ENCODE results near the gene FAF2.
"Not testable (repeated sequence)": the region's sequence is repeated elsewhere in the genome, so short reads cannot be mapped to it uniquely, and the experiment has no call there.

Gene FAF2

DNA sequence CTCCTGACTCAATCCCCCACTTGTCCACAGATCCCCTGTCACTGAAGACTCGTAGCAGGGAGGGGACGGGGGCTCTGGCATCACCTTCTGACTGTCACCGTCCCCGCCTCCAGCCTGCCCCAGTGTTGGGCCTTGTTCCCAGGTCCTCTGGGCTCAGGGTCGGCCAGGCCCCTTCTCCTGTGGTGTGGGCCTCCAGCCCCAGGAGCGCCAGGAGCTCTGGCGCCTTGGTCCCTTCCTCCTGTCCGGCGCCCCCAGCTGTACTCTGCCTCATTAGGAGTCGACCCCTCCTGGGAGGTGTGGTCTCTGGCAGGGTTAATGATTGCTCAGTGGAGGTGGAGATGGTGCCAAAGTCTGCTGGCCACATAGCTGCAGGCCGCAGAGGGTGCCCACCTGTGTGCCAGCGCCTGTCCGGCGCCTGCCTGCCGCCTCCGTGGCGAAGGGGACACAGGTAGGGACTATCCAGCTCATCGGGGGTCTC lies 100.8 kb downstream of the FAF2 start, which contains the start of gene CDHR2:
CDHR2 (plus strand) TSS at position 376 of the 478 bp plus-strand sequence. CDS start 16,011 bp downstream, outside the sequence.
- no peak for DNase-seq

DNA sequence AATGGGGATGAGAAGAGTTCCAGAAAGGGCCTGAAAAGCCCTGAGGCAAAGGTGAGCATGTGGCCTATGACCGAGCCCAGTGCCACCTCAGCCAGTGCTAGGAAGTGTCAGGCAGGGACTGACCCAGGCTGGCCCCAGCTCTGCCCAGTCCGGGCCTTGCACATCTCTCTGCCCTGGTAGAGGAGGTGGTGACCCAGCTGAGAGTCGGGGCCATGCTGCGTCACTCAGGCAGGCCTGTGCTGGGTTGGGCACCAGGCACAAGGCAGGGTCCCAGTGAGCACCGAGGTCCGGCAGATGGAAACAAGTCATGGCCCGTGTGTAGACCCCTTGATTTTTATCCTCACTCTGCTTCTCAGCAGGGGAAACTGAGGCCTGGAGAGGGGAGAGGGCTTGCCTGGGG lies 101.7 kb downstream of the FAF2 start:
- no peak for DNase-seq

DNA sequence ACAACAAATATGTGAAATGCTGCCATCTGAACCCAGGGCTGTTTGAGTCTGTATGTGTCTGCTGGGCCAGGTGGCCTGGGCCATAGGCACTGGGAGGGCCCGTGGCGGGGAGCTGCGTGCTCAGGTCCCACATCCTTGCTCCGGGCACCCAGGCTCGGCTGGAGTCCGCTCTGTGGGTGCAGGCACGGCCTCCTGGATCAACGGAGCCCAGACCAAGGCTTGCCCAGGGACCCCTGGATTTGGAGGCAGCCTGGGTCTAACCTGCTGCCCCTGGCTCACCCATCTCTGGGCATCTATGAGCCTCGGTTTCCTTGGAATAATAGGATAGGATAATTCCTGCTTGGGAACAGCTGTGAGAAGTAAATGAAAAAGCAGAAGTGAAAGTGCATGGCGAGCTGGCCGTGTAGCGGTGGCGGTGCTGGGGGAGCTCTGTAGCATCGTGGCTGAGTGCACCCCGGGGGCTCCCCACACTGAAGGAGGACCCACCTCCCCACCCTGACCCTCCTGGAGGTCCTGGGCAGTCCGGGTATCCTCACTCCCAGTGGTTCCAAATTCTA lies 102.2 kb downstream of the FAF2 start:
- DNase-seq, result no peak

DNA sequence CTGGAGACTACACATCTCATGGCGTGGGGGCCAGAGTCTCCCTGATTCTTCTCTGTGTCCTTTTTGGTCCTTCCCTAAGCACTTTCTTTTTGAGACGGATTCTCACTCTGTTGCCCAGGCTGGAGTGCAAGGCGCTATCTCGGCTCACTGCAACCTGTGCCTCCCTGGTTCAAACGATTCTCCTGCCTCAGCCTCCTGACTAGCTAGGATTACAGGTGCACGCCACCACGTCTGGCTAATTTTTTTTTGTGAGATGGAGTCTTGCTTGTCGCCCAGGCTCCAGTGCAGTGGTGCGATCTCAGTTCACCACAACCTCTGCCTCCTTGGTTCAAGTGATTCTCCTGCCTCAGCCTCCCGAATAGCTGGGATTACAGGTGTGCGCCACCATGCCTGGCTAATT lies 102.8 kb downstream of the FAF2 start:
- DNase-seq, result not testable (repeated sequence)

DNA sequence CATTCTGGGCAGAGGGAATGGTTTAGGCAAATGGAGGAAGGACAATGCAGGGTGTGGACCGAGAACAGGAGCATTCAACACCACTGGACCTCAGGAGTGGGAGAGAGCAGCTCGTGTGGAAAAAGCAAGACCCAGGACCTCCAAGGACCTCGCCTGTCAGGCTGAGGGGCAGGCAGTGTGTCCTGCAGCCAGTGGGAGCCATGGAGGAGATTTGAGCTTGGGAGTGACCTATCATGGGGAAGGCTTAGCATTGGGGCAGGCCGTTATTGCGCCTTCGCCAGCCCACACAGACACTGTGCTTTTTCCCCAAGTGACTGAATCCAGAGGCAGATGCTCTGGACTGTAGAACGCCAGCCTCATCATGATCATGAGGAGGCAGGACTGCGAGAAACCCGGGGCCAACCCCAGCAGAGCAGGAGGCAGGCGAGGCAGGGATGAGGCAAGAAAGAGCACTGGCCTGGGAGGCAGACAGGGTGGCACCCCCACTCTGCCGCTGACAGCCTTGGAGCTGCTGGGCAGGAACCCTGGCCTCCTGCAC lies 104.2 kb downstream of the FAF2 start:
- DNase-seq, result no peak

DNA sequence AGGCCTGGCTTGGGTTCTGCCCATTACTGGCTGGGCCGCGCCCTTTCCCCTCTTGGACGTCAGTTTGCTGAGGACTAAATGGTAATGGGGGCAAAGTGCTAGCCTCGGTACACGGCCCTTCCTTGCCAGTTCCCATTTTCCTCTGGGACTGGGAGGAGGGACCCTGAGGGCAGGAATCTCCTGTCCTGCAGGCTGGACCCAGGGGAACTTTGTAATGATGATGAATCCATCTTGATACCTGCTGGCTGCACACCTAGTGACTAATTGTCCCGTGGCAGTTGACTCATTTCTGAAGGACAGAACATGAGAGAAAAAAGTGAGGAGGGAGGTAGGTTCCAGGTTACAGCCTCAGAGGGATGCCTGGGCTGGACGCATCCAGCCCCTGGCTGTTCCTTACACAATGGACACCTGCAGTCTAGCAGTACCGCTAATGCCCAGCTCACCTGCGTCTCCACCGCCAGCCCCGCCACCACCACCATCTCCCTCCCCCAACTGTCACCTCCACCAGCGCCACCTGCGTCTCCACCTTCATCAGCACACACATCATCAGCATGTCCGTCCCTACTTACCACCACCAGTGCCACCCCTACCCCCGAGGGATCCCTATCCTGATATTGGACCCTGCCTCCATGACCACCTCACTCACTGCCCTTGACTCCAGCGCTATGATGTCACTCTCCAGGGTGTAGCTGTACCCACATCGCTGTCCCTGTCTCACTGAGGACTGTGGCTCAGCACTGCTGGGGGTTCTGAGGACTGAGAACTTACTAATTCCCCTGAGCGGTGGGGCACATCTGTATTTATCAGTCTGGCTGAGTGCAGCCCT lies 105.3 kb downstream of the FAF2 start:
- DNase-seq, result no peak

DNA sequence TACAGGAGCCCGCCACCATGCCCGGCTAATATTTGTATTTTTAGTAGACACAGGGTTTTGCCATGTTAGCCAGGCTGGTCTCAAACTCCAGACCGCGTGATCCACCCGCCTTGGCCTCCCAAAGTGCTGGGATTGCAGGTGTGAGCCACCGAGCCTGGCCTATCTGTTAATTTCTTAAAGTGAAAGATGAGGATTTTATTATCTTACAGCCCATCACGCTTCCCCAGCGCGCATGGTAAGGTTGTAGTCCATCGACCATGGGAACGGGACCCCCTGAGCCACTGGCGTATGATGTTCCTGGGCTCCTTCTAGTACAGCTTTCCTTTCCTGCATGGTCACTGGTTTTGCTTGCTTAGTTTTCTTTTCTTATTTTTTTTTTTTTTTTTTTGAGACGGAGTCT lies 109.7 kb downstream of the FAF2 start:
- no peak for DNase-seq
